ENCODE data around the gene KSR2.

The KSR2 gene

GRCh38 chr12:117994551-117995438 is 26.0 kb upstream of the KSR2 start:
- FAIRE-seq = no peak
- DNase-seq (ENCODE audit: insufficient read length) = no peak
- TF ChIP-seq TAF1 (IDR thresholded peaks at IDR 0.05; ENCODE audit: borderline replicate concordance, low read depth, low read length) = no peak
- no peak for TF ChIP-seq POLR2A (IDR thresholded peaks at IDR 0.05; ENCODE audit: low read depth, low read length)
- TF ChIP-seq POLR2AphosphoS5 (IDR thresholded peaks at IDR 0.05; ENCODE audit: low read depth, low read length) = no peak

GRCh38 chr12:117986705-117987469 is 18.1 kb upstream of the KSR2 start:
- DNase-seq (ENCODE audit: insufficient read length) = no peak
- TF ChIP-seq POLR2AphosphoS5 (IDR thresholded peaks at IDR 0.05; ENCODE audit: low read depth, low read length) = no peak
- no peak for TF ChIP-seq POLR2A (IDR thresholded peaks at IDR 0.05; ENCODE audit: low read depth, low read length)
- no peak for TF ChIP-seq TAF1 (IDR thresholded peaks at IDR 0.05; ENCODE audit: borderline replicate concordance, low read depth, low read length)
- FAIRE-seq = no peak

GRCh38 chr12:117985182-117985581 is 16.4 kb upstream of the KSR2 start:
- FAIRE-seq (no peak), DNase-seq (ENCODE audit: insufficient read length) (no peak)
- no peak for TF ChIP-seq TAF1 (IDR thresholded peaks at IDR 0.05; ENCODE audit: borderline replicate concordance, low read depth, low read length)
- TF ChIP-seq POLR2AphosphoS5 (IDR thresholded peaks at IDR 0.05; ENCODE audit: low read depth, low read length) = no peak

GRCh38 chr12:117981267-117981666 is 12.5 kb upstream of the KSR2 start:
- FAIRE-seq = no peak
- TF ChIP-seq TAF1 (IDR thresholded peaks at IDR 0.05; ENCODE audit: borderline replicate concordance, low read depth, low read length) (no peak), POLR2AphosphoS5 (IDR thresholded peaks at IDR 0.05; ENCODE audit: low read depth, low read length) (no peak), POLR2A (IDR thresholded peaks at IDR 0.05; ENCODE audit: low read depth, low read length) (no peak)

GRCh38 chr12:117980616-117981015 is 11.8 kb upstream of the KSR2 start:
- FAIRE-seq = no peak
- no peak for DNase-seq (ENCODE audit: insufficient read length)
- TF ChIP-seq POLR2AphosphoS5 (IDR thresholded peaks at IDR 0.05; ENCODE audit: low read depth, low read length) (no peak), POLR2A (IDR thresholded peaks at IDR 0.05; ENCODE audit: low read depth, low read length) (no peak), TAF1 (IDR thresholded peaks at IDR 0.05; ENCODE audit: borderline replicate concordance, low read depth, low read length) (no peak)

More at GRCh38 chr12:117981267-117981666, 12.5 kb upstream of the KSR2 start:
- DNase-seq (ENCODE audit: insufficient read length) = no peak

GRCh38 chr12:117977373-117977772 is 8.6 kb upstream of the KSR2 start:
- no peak for DNase-seq (ENCODE audit: insufficient read length)
- no peak for FAIRE-seq
- TF ChIP-seq TAF1 (IDR thresholded peaks at IDR 0.05; ENCODE audit: borderline replicate concordance, low read depth, low read length) (no peak), POLR2AphosphoS5 (IDR thresholded peaks at IDR 0.05; ENCODE audit: low read depth, low read length) (no peak), POLR2A (IDR thresholded peaks at IDR 0.05; ENCODE audit: low read depth, low read length) (no peak)

GRCh38 chr12:117975006-117975405 is 6.2 kb upstream of the KSR2 start:
- no peak for TF ChIP-seq POLR2A (IDR thresholded peaks at IDR 0.05; ENCODE audit: low read depth, low read length)
- TF ChIP-seq POLR2AphosphoS5 (IDR thresholded peaks at IDR 0.05; ENCODE audit: low read depth, low read length) = no peak
- no peak for TF ChIP-seq TAF1 (IDR thresholded peaks at IDR 0.05; ENCODE audit: borderline replicate concordance, low read depth, low read length)
- FAIRE-seq = no peak
- DNase-seq (ENCODE audit: insufficient read length) = no peak

- FAIRE-seq = no peak
- no peak for TF ChIP-seq TAF1 (IDR thresholded peaks at IDR 0.05; ENCODE audit: borderline replicate concordance, low read depth, low read length)
- no peak for TF ChIP-seq POLR2A (IDR thresholded peaks at IDR 0.05; ENCODE audit: low read depth, low read length)
- TF ChIP-seq POLR2AphosphoS5 (IDR thresholded peaks at IDR 0.05; ENCODE audit: low read depth, low read length) = no peak
- no peak for DNase-seq (ENCODE audit: insufficient read length)
These were observed 3.5 kb upstream of the KSR2 start for GRCh38 chr12:117972301-117972700.

GRCh38 chr12:117970334-117970733 is 1.5 kb upstream of the KSR2 start:
- TF ChIP-seq POLR2AphosphoS5 (IDR thresholded peaks at IDR 0.05; ENCODE audit: low read depth, low read length) (no peak), POLR2A (IDR thresholded peaks at IDR 0.05; ENCODE audit: low read depth, low read length) (no peak)
- no peak for FAIRE-seq
- DNase-seq (ENCODE audit: insufficient read length) = no peak

- FAIRE-seq (no peak), DNase-seq (ENCODE audit: insufficient read length) (no peak)
- TF ChIP-seq POLR2AphosphoS5 (IDR thresholded peaks at IDR 0.05; ENCODE audit: low read depth, low read length) (no peak), TAF1 (IDR thresholded peaks at IDR 0.05; ENCODE audit: borderline replicate concordance, low read depth, low read length) (no peak), POLR2A (IDR thresholded peaks at IDR 0.05; ENCODE audit: low read depth, low read length) (no peak)
These were observed 520 bp downstream of the KSR2 start for GRCh38 chr12:117968151-117968789.

- no peak for DNase-seq (ENCODE audit: insufficient read length)
- no peak for TF ChIP-seq TAF1 (IDR thresholded peaks at IDR 0.05; ENCODE audit: borderline replicate concordance, low read depth, low read length)
- no peak for TF ChIP-seq POLR2A (IDR thresholded peaks at IDR 0.05; ENCODE audit: low read depth, low read length)
- TF ChIP-seq POLR2AphosphoS5 (IDR thresholded peaks at IDR 0.05; ENCODE audit: low read depth, low read length) = no peak
- no peak for FAIRE-seq
These were observed 1.3 kb downstream of the KSR2 start for GRCh38 chr12:117967512-117967911.

All from GM12892 (cell line).